IMR-90 (cell line): ENCODE data around the gene TARBP2. TPM values are rescaled to one million over a fixed set of nuclear protein-coding genes. Genes with fewer than 3 reads are reported as not detected.

Source experiments
- ATAC-seq: fragments of 200-7000 bp; cut with Tn5 transposase; 2 replicates; pipeline ENCODE4 v1.9.1; 2020; ENCODE audit warnings: low read depth, mild to moderate bottlenecking, moderate library complexity
- BruUV-seq: library from RNA; stranded (reverse); fragments of 400-500 nt; replicated peaks from 2 replicates; lab custom pipeline; 2021; lab: Mats Ljungman, UMichigan
- CTCF ChIA-PET: fragments of 300-600 bp; formaldehyde crosslinking; extraction: SDS; loops from one replicate; lab custom pipeline; 2021; ENCODE audit warnings: antibody characterized with exemption; lab: Yijun Ruan, JAX
- POLR2A ChIA-PET: fragments of 300-600 bp; sonication (Branson Sonifier 250); formaldehyde crosslinking; loops from one replicate; lab custom pipeline; 2022; ENCODE audit warnings: antibody characterized with exemption; ENCODE audit not compliant: unreplicated experiment; lab: Charles Lee
- DNase-seq: peaks from one replicate; pipeline ENCODE4 v3.0.0; 2013
- H2AFZ ChIP-seq: replicated peaks from 2 replicates; pipeline ENCODE3; 2013; ENCODE audit warnings: low read length, mild to moderate bottlenecking; ENCODE audit not compliant: poor library complexity
- H2AK5ac ChIP-seq: 2 replicates; pipeline ENCODE4 v1.6.1; 2013; ENCODE audit warnings: low read depth, low read length, inconsistent platforms
- H2AK9ac ChIP-seq: replicated peaks from 2 replicates; pipeline ENCODE3; 2013; ENCODE audit warnings: mild to moderate bottlenecking, low read depth, low read length, moderate library complexity; ENCODE audit not compliant: poor library complexity
- H2BK120ac ChIP-seq: 2 replicates; pipeline ENCODE4 v1.6.1; 2013; ENCODE audit warnings: low read depth, low read length, inconsistent platforms
- H2BK15ac ChIP-seq: 3 replicates; pipeline ENCODE4 v1.6.1; 2013; ENCODE audit warnings: low read depth, low read length, inconsistent platforms
- H2BK20ac ChIP-seq: 2 replicates; pipeline ENCODE4 v1.6.1; 2013; ENCODE audit warnings: low read depth, mild to moderate bottlenecking, inconsistent platforms, low read length, moderate library complexity
- H2BK5ac ChIP-seq: 2 replicates; pipeline ENCODE4 v1.6.1; 2013; ENCODE audit warnings: mild to moderate bottlenecking, low read depth, low read length, inconsistent platforms; ENCODE audit not compliant: poor library complexity, severe bottlenecking
- H3K14ac ChIP-seq: replicated peaks from 2 replicates; pipeline ENCODE4 v1.6.1; 2013; ENCODE audit warnings: low read depth, low read length, inconsistent platforms
- H3K18ac ChIP-seq: 2 replicates; pipeline ENCODE4 v1.6.1; 2013; ENCODE audit warnings: low read depth, low read length, control low read depth
- H3K23ac ChIP-seq: 2 replicates; pipeline ENCODE4 v1.6.1; 2013; ENCODE audit warnings: low read depth, low read length, inconsistent platforms
- H3K27ac ChIP-seq: 2 replicates; pipeline ENCODE4 v1.5.1; 2013; ENCODE audit warnings: mild to moderate bottlenecking, control low read depth, low read length; ENCODE audit not compliant: insufficient read depth
- H3K27me3 ChIP-seq: 2 replicates; pipeline ENCODE4 v1.6.1; 2013; ENCODE audit warnings: low read length; ENCODE audit not compliant: control insufficient read depth, insufficient read depth
- H3K36me3 ChIP-seq: 2 replicates; pipeline ENCODE4 v1.6.1; 2013; ENCODE audit warnings: low read length, mixed read lengths; ENCODE audit not compliant: control insufficient read depth, insufficient read depth
- H3K4ac ChIP-seq: 2 replicates; pipeline ENCODE4 v1.6.1; 2013; ENCODE audit warnings: low read depth, low read length, inconsistent platforms
- H3K4me1 ChIP-seq: 2 replicates; pipeline ENCODE4 v1.6.1; 2013; ENCODE audit warnings: low read length, mixed read lengths; ENCODE audit not compliant: control insufficient read depth, insufficient read depth
- H3K4me2 ChIP-seq: 2 replicates; pipeline ENCODE4 v1.6.1; 2013; ENCODE audit warnings: low read depth, mild to moderate bottlenecking, control low read depth, low read length, moderate library complexity
- H3K4me3 ChIP-seq: 2 replicates; pipeline ENCODE4 v1.5.1; 2013; ENCODE audit warnings: low read depth, mild to moderate bottlenecking, control low read depth, low read length, moderate library complexity; ENCODE audit not compliant: insufficient read depth
- H3K56ac ChIP-seq: 2 replicates; pipeline ENCODE4 v1.6.1; 2013; ENCODE audit warnings: low read length, inconsistent platforms; ENCODE audit not compliant: insufficient read depth; ENCODE audit errors: extremely low read depth
- H3K79me1 ChIP-seq, 2 experiments: 2 replicates each; pipeline ENCODE4 v1.6.1; 2013; ENCODE audit warnings: low read length in 2 of 2, inconsistent platforms in 1 of 2, low read depth in 1 of 2
- H3K9ac ChIP-seq: 2 replicates; pipeline ENCODE4 v1.6.1; 2013; ENCODE audit warnings: low read depth, low read length, control low read depth
- H3K9me1 ChIP-seq: 2 replicates; pipeline ENCODE4 v1.6.1; 2013; ENCODE audit warnings: low read length, inconsistent platforms; ENCODE audit not compliant: insufficient read depth
- H3K9me3 ChIP-seq: 2 replicates; pipeline ENCODE4 v1.6.1; 2013; ENCODE audit warnings: low read length; ENCODE audit not compliant: control insufficient read depth, insufficient read depth
- H4K20me1 ChIP-seq: 2 replicates; pipeline ENCODE4 v1.6.1; 2013; ENCODE audit warnings: low read length, inconsistent platforms; ENCODE audit not compliant: insufficient read depth
- H4K5ac ChIP-seq: 2 replicates; pipeline ENCODE4 v1.6.1; 2013; ENCODE audit warnings: mild to moderate bottlenecking, low read depth, low read length, control low read depth
- H4K8ac ChIP-seq, 2 experiments: 2 replicates each; pipeline ENCODE4 v1.6.1; 2013; ENCODE audit warnings: low read depth in 2 of 2, low read length in 2 of 2, control low read depth in 1 of 2, inconsistent platforms in 1 of 2
- H4K91ac ChIP-seq: 2 replicates; pipeline ENCODE4 v1.6.1; 2013; ENCODE audit warnings: low read depth, low read length, inconsistent platforms; ENCODE audit not compliant: insufficient read depth
- BHLHE40 ChIP-seq: fragments of 150-350 bp; IDR thresholded peaks from 2 replicates; pipeline ENCODE4 v1.6.1; 2016; ENCODE audit warnings: mild to moderate bottlenecking, low read depth, low read length
- CEBPB ChIP-seq: IDR thresholded peaks from 2 replicates; pipeline ENCODE4 v1.6.1; 2012; ENCODE audit warnings: low read depth, low read length, improper control_type of control experiment
- FOS ChIP-seq: fragments of 150-350 bp; IDR thresholded peaks from 2 replicates; pipeline ENCODE4 v1.6.1; 2016; ENCODE audit warnings: low read depth, low read length
- MAFK ChIP-seq: IDR thresholded peaks from 2 replicates; pipeline ENCODE4 v1.6.1; 2012; ENCODE audit warnings: low read depth, low read length, improper control_type of control experiment
- NFE2L2 ChIP-seq: fragments of 150-350 bp; IDR thresholded peaks from 2 replicates; pipeline ENCODE4 v1.6.1; 2016; ENCODE audit warnings: low read depth, mild to moderate bottlenecking, low read length
- POLR2A ChIP-seq: IDR thresholded peaks from 2 replicates; pipeline ENCODE4 v1.6.1; 2012; ENCODE audit warnings: mild to moderate bottlenecking, low read depth, low read length
- RAD21 ChIP-seq: IDR thresholded peaks from 2 replicates; pipeline ENCODE4 v1.6.1; 2012; ENCODE audit warnings: low read length, improper control_type of control experiment
- RCOR1 ChIP-seq: IDR thresholded peaks from 2 replicates; pipeline ENCODE4 v1.6.1; 2012; ENCODE audit warnings: mild to moderate bottlenecking, low read length, improper control_type of control experiment; ENCODE audit not compliant: insufficient replicate concordance
- RFX5 ChIP-seq: IDR thresholded peaks from 2 replicates; pipeline ENCODE4 v1.8.0; 2012; ENCODE audit warnings: low read depth, mild to moderate bottlenecking, low read length, moderate library complexity
- SMC3 ChIP-seq: fragments of 150-350 bp; IDR thresholded peaks from 2 replicates; pipeline ENCODE4 v1.6.1; 2016; ENCODE audit warnings: low read depth, mild to moderate bottlenecking, antibody characterized with exemption, low read length, moderate library complexity
- USF2 ChIP-seq: fragments of 150-350 bp; IDR thresholded peaks from 2 replicates; pipeline ENCODE4 v1.6.1; 2017; ENCODE audit warnings: mild to moderate bottlenecking, antibody characterized with exemption, low read length, low read depth
- WGBS, 2 experiments: methylation state at CpG; one replicate each; pipeline versions ENCODE4 v1.1.5 to v1.1.7; 2013; ENCODE audit warnings: missing lambda C conversion rate in 2 of 2; ENCODE audit not compliant: insufficient read length in 1 of 2; ENCODE audit errors: extremely low coverage in 2 of 2; 5-methylcytosine and 5-hydroxymethylcytosine counted together
- dilution Hi-C: fragments of 300-500 bp; cut with HindIII; formaldehyde crosslinking; loops from one replicate; pipeline ENCODE4 v1.14.3; 2018; ENCODE audit warnings: low sequenced_read_pairs; ENCODE audit not compliant: unreplicated experiment
- in situ Hi-C: fragments of 300-500 bp; cut with MboI; formaldehyde crosslinking; loops from 3 replicates; pipeline ENCODE4 v1.14.3; 2019; ENCODE audit warnings: low sequenced_read_pairs, inconsistent platforms, mixed read lengths
- intact Hi-C: fragments of 100-400 bp; cut with micrococcal nuclease; formaldehyde crosslinking; loops from 2 replicates; pipeline ENCODE4 v1.10.0; 2022
- polyA plus RNA-seq, 3 experiments: library from polyadenylated mRNA; depleted of rRNA; stranded (reverse); fragments of >200 nt; gene quantifications; 2 replicates each; pipeline ENCODE4 v1.2.3, GENCODE V29; 2012; ENCODE audit warnings: low replicate concordance in 1 of 3
- total RNA-seq: library from RNA; depleted of rRNA; stranded (reverse); fragments of >200 nt; gene quantifications from 2 replicates; pipeline ENCODE4 v1.2.3, GENCODE V29; 2012

TARBP2 gene
- total and polyA plus RNA-seq, 2 of the 4 experiments (the other 2 are of a cell fraction) = 27.4 to 46.1 TPM

- Histone ChIP-seq H2BK5ac (no peak overlapping the region), H3K79me1 (peaks cover 0 to 5% of the 10 kb centered on the region in 2 experiments; a peak in 3 of 4 replicates), H3K9me3 (no peaks in the 10 kb centered on the region), H2BK120ac (no peak overlapping the region), H3K27me3 (no peaks in the 10 kb centered on the region), H2AFZ (no peak overlapping the region), H2BK15ac (no peak overlapping the region), H3K23ac (no peak overlapping the region), H3K4me1 (no peaks in the 10 kb centered on the region), H2AK5ac (no peak overlapping the region), H3K4me3 (no peak overlapping the region), H3K27ac (no peak overlapping the region), H3K9me1 (no peaks in the 10 kb centered on the region; the same call in 1 of the 2 replicates), H2BK20ac (no peak overlapping the region), H4K5ac (no peak overlapping the region), H2AK9ac (no peak overlapping the region), H3K9ac (no peak overlapping the region), H3K36me3 (peaks cover 22% of the 10 kb centered on the region), H4K8ac (no peak overlapping the region), H3K4me2 (no peak overlapping the region), H4K20me1 (peaks cover 5% of the 10 kb centered on the region; the same call in 1 of the 2 replicates), H3K18ac (no peak overlapping the region), H3K56ac (no peak overlapping the region), H4K91ac (no peak overlapping the region), H3K4ac (no peak overlapping the region), H3K14ac (no peak overlapping the region)
- BruUV-seq = no TSS peak
- dilution Hi-C loops (no loop called here), in situ Hi-C loops (no loop called here), intact Hi-C loops (no loop called here)
- no peak for DNase-seq
- POLR2A ChIA-PET = no interaction called here
- 100% methylated on average over 4 of the region's 14 CpGs; no CpG with 5 or more reads in 1 of the 2 experiments for WGBS, 2 experiments
- TF ChIP-seq USF2 = no peak
- no peak for TF ChIP-seq SMC3
- no peak for TF ChIP-seq CEBPB
- no peak for TF ChIP-seq RFX5
- TF ChIP-seq NFE2L2 = no peak
- no peak for TF ChIP-seq FOS
- no peak for TF ChIP-seq RCOR1
- TF ChIP-seq POLR2A = no peak
- TF ChIP-seq RAD21 = no peak
- TF ChIP-seq BHLHE40 = no peak
- no peak for TF ChIP-seq MAFK
- ATAC-seq = no peak
- CTCF ChIA-PET = no interaction called here
Measured at GRCh38 chr12:53552361-53553327, 51.6 kb downstream of the TARBP2 start.
